ENCODE data around the gene CCNA2. TPM values are rescaled to one million over a fixed set of nuclear protein-coding genes. Genes with fewer than 3 reads are reported as not detected.

CCNA2 gene
- total and polyA plus RNA-seq, 4 donors = 1.4 to 8.8 (median 1.8) TPM

GRCh38 chr4:121784401-121784800 lies 39.3 kb downstream of the CCNA2 start:
- no peak for ATAC-seq (ENCODE audit: insufficient read depth, low FRiP score)
- no peak overlapping the region for H3K9ac ChIP-seq (ENCODE audit: insufficient read depth in 1 of 2, low read length in 2 of 2)

GRCh38 chr4:121783210-121783609 lies 40.5 kb downstream of the CCNA2 start:
- no peak for TF ChIP-seq CTCF (IDR thresholded peaks at IDR 0.05; ENCODE audit: control extremely low read depth, extremely low read depth)
- Histone ChIP-seq H3K27me3 (ENCODE audit: control insufficient read depth in 3 of 3, insufficient read depth in 3 of 3, low read length in 2 of 3) (no peaks in the 10 kb centered on the region), H3K27ac (ENCODE audit: low read depth in 1 of 2, low read length in 1 of 2) (no peak overlapping the region), H3K9me3 (ENCODE audit: control insufficient read depth in 4 of 4, insufficient read depth in 3 of 4, low read length in 3 of 4) (peaks cover 0 to 4% (median 0%) of the 10 kb centered on the region in 4 donors), H3K36me3 (ENCODE audit: control insufficient read depth in 4 of 4, insufficient read depth in 4 of 4, low read length in 4 of 4) (no peaks in the 10 kb centered on the region), H3K9ac (ENCODE audit: insufficient read depth in 1 of 2, low read length in 2 of 2) (no peak overlapping the region), H3K4me1 (ENCODE audit: control insufficient read depth in 5 of 5, insufficient read depth in 5 of 5, low read length in 5 of 5) (peaks cover 0 to 4% (median under 1%) of the 10 kb centered on the region in 5 donors), H3K4me3 (no peak overlapping the region)
- DNase-seq = no peak
- ATAC-seq (ENCODE audit: insufficient read depth, low FRiP score) = no peak
- 79 to 89% methylated on average over 1 of the region's 1 CpG for WGBS, 2 donors

More at GRCh38 chr4:121784401-121784800, 39.3 kb downstream of the CCNA2 start:
- no peaks in the 10 kb centered on the region for H3K36me3 ChIP-seq (ENCODE audit: control insufficient read depth in 4 of 4, insufficient read depth in 4 of 4, low read length in 4 of 4)
- H3K9me3 ChIP-seq (ENCODE audit: control insufficient read depth in 4 of 4, insufficient read depth in 3 of 4, low read length in 3 of 4) = peaks cover 0 to 4% (median 0%) of the 10 kb centered on the region in 4 donors
- no peak for DNase-seq
- no peak for TF ChIP-seq CTCF (IDR thresholded peaks at IDR 0.05; ENCODE audit: control extremely low read depth, extremely low read depth)
- no peak overlapping the region for H3K27ac ChIP-seq (ENCODE audit: low read depth in 1 of 2, low read length in 1 of 2)
- H3K27me3 ChIP-seq (ENCODE audit: control insufficient read depth in 3 of 3, insufficient read depth in 3 of 3, low read length in 2 of 3) = no peaks in the 10 kb centered on the region
- 43 to 47% methylated on average over 1 of the region's 1 CpG for WGBS, 2 donors
- H3K4me3 ChIP-seq = no peak overlapping the region
- peaks cover 0 to 3% (median 0%) of the 10 kb centered on the region in 5 donors for H3K4me1 ChIP-seq (ENCODE audit: control insufficient read depth in 5 of 5, insufficient read depth in 5 of 5, low read length in 5 of 5)

DNA sequence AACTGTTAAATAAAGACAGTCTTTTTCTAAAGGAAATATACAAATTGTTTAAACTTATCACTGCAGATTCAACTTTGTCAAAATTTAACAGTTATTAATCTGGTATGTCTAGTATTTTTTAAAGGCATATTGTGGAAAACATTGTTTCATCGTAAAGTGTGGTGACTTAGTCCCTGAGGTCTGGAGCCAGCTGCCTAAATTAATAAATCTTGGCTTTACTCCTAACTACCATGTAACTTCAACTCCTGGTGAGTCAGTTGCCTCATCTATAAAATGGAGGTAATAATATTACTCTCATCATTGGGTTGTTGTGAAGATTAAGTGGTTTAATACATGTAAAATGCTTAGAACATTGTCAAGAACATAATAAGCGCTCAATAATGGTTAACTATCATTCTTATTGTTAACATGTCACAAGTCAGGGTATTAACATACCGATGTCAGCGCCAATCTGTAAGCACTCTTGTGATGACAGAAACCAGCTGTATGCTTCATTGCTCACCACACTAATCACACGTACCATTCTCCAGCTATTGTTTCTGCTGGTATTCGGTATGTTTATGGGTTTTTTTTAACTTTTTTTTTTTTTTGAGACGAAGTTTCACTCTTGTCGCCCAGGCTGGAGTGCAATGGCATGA lies 44.6 kb downstream of the CCNA2 start:
- H3K27ac ChIP-seq (ENCODE audit: low read depth in 1 of 2, low read length in 1 of 2) = no peak overlapping the region
- no peaks in the 10 kb centered on the region for H3K9me3 ChIP-seq (ENCODE audit: control insufficient read depth in 4 of 4, insufficient read depth in 3 of 4, low read length in 3 of 4)
- DNase-seq (peak; percentile 62 to 87 (median 78)), ATAC-seq (ENCODE audit: insufficient read depth, low FRiP score) (no peak)
- no peaks in the 10 kb centered on the region for H3K36me3 ChIP-seq (ENCODE audit: control insufficient read depth in 4 of 4, insufficient read depth in 4 of 4, low read length in 4 of 4)
- H3K27me3 ChIP-seq (ENCODE audit: control insufficient read depth in 3 of 3, insufficient read depth in 3 of 3, low read length in 2 of 3) = peaks cover 0 to 4% (median 0%) of the 10 kb centered on the region in 3 donors
- H3K4me1 ChIP-seq (ENCODE audit: control insufficient read depth in 5 of 5, insufficient read depth in 5 of 5, low read length in 5 of 5) = peaks cover 0 to 5% (median 4%) of the 10 kb centered on the region in 5 donors
- 71 to 78% methylated on average over 8 of the region's 8 CpGs for WGBS, 2 donors
- no peak overlapping the region for H3K9ac ChIP-seq (ENCODE audit: insufficient read depth in 1 of 2, low read length in 2 of 2)
- no peak overlapping the region for H3K4me3 ChIP-seq
- no peak for TF ChIP-seq CTCF (IDR thresholded peaks at IDR 0.05; ENCODE audit: control extremely low read depth, extremely low read depth)
